Measurements from ENCODE around the gene KRTAP9-8.

DNA sequence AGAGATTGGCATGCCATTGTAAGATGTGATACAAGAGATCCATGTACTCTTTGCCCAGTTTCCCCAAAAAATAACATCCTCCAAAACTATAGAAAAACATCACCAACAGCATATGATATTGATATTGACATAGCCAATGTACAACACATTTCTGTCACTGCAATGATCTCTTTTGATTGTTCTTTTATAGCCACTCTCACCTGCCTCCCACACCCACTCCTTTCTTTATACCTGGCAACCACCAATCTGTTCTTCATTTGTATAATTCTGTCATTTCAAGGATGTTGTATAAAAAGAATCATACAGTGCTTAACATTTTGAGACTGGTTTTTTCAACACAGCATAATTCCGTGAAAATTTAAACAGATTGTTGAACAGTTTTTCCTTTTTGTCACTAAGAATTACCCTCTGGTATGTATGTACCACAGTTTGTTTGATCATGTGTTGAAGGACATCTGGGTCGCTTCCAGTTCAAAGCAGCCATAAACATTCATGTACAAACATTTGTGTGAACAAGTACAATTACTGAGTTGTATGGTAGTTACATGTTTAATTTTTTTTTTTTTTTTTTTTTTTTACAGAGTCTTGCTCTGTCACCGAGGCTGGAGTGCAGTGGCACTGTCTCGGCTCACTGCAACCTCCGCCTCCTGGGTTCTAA lies 38.2 kb upstream of the KRTAP9-8 start:
- TF ChIP-seq, protein P1, sequence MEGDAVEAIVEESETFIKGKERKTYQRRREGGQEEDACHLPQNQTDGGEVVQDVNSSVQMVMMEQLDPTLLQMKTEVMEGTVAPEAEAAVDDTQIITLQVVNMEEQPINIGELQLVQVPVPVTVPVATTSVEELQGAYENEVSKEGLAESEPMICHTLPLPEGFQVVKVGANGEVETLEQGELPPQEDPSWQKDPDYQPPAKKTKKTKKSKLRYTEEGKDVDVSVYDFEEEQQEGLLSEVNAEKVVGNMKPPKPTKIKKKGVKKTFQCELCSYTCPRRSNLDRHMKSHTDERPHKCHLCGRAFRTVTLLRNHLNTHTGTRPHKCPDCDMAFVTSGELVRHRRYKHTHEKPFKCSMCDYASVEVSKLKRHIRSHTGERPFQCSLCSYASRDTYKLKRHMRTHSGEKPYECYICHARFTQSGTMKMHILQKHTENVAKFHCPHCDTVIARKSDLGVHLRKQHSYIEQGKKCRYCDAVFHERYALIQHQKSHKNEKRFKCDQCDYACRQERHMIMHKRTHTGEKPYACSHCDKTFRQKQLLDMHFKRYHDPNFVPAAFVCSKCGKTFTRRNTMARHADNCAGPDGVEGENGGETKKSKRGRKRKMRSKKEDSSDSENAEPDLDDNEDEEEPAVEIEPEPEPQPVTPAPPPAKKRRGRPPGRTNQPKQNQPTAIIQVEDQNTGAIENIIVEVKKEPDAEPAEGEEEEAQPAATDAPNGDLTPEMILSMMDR (IDR thresholded peaks at IDR 0.05), result no peak
- TF ChIP-seq POLR2A (IDR thresholded peaks at IDR 0.05), result no peak
